ENCODE data around the gene FAM163B.

The FAM163B gene

DNA sequence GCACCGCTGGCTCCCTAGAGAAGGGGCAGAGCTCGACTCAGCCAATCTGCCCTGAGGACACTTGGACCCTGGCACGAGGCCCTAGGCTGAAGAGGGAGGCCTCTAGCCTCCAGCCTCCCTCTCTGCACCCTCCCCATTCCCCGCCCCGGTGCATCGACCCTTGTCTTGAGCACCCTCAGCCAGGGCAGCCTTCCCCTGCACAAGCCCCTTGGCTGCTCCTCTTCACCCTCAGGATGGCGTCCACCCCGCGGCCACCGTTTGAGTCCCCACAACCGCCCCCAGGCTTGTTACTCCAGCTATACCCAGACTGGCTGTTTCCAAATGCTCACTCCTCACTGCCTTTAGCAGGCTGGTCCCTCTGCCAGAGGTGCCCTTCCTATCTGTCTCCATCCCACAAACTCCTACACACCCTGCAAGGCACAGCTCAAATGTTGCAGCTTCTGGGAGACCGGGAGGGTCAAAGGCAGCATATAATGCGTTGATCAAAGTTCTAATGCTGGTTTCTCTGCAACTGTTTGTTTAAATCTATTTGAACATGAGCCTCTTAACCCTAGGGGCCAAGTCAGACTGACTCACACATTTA, 6.5 kb upstream of the FAM163B start:
- DNase-seq = no peak

DNA sequence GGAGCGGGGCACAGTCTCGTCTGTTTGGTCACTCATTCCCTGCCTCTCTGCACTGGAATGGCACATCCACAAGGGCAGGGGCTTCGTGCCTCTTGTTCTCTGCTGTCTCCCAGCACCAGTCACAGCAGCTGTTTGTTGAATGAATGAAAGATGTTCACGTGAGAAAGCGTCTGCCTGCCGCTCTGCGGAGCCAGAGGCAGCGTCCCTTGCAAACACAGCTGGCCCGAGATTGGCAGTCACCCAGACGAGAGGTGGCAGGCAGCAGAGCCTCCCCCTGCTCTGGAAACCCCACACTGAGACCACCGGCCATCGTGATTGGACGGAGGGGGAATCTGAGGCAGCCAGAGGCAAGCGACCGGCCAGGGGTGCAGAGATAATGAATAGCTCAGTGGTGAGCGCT, 6.0 kb upstream of the FAM163B start:
- no peak for DNase-seq

DNA sequence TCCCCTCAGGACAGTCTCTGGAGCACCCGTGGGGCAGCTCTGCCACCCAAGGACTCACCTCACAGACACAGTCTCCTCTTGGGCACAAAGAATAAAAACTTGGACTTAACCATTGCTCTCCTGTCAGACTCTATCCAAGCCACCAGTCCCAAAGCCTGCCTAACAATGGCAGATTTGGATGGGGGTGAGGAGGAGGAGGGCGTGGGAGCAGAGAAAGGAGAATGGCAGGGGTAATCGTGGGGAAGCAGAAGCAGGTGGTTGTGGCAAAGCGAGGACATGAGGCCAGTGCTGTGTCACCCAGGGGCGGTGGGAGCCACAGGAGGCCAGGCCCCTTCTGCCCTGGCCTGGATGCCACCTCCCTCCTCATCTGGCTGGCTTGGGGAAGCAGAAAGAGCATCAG, 5.5 kb upstream of the FAM163B start:
- no peak for DNase-seq

DNA sequence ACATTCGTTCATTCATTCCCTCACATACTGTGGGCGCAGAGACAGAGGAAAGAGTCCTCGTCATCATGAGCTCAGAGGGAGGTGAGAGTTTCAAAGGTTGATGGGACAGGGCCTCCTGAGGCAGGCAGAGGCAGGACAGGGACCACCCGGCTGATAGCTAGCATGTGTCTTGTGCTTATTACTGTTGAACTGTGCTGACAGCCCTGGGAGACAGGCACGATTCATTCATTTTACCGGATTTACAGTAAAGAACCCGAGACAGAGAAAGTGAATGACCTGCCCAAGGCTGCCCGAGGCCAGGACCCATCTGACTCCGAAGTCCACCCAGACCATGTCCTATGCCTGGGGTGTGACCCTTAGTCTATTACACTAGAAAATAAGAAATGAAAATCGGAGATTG, 4.9 kb upstream of the FAM163B start:
- DNase-seq = no peak

DNA sequence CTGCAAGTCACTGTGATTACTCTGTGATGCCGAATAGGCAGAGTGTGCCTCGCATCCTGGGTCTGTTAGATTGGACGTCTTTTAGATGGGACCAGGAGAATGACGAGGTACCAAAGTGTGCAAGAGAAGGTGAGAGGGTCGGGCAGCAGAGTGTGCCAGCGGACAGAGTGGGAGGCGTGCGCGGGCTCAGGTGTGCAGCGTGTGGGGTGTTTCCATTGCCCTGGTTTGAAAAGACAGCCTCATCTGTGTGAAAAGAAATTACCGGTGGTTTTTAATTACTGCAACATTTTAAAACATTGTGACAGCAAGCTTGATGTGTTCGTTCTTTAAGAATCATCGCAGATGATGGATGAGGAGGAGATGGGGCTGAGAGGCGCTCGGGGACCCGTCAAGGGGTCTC, 4.2 kb upstream of the FAM163B start:
- no peak for DNase-seq

DNA sequence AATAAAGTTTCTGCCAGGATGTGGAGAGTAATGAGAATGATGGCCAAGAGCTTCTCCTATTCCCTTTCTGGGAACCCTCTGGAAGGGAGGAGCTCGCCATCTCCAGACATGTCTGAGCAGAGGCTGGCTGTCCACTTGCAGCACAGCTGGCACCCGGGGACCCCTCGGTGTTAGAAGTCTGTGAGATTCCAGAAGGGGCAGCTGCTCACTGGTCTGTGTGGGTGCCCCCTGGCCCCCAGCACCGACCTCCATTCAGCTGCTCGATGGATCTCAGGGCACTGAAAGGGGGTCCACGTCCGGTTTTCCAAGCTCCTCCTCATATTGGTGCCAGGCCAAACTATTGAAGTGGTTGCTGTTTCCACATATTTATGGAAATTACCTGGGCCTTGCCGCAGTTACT, 3.6 kb upstream of the FAM163B start:
- no peak for DNase-seq

DNA sequence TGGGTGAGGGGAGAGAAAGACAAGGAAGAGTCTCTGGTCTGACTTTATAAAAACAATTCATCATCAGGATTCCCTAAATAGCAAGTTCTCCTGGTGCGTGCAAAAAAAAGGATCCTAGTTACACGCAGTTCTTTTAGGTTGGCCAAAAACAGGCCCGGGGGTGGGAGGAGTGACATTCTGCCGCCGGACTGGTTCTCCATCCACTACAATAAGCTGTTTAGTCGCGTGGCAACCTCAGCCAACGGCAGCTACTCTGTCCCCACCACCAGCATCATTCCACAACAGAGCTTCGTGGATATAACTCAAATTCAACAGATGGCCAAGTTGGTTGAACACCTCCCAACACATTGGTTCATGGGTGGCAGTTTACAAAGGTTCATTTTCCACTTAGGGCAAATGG, 2.9 kb upstream of the FAM163B start:
- no peak for DNase-seq

DNA sequence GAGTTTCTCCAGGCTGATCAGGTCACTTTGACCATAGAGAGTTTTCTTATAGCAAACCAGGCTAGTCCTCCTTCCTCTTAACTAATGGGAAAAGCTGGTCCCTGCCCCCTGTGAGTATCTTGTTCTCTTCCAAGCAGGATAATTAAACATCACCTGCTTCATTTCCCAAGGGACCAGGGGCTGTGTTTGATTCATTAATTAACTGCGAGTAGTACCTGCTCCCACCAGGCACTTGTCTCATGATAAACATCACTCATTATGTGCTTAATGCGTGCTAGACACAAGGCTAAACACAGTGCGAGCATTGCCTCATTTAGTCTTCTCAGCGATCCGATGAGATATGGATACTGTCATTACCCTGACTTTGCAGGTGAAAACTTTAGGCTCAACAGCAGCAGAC, 1.7 kb upstream of the FAM163B start:
- DNase-seq = no peak

DNA sequence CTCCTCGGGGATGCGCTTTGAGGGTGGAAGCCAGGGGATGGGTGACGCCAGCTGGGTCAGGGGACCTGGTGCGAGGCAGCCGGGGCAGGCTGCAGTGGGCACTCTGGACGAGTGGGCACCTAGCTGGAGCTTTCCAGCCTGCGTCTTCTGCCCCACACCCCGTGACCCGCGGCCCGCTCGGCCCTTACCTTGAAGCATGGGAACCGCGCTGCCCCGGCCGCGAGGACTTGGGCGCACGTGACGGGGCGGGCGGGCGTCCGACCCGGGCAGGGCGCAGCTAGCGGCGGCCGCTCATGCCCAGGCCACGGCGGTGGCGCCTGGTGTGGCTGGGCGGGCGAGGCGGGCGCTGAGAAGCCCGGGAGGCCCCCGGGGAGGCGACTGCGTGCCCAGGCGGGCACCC, 300 bp downstream of the FAM163B start:
- DNase-seq = no peak

DNA sequence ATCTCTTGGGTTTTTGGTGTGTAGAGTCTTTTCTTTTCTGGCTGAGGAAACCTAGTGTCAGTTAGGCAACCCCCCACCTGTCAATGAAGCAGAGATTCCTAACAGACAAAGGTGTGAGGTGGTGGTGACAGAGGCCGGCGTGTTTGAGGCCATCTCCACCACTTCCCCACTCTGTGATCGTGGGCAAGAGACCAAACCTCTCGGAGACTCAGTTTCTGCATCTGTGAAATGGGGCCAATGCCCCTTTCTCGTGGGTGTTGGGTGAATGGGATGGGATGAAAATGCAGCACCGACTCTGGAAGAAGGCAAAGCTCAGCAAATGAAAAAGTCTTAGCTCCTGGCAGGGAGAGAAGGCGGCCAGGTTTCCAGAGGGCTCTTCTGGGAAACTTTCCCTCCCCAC, 807 bp downstream of the FAM163B start:
- no peak for DNase-seq

DNA sequence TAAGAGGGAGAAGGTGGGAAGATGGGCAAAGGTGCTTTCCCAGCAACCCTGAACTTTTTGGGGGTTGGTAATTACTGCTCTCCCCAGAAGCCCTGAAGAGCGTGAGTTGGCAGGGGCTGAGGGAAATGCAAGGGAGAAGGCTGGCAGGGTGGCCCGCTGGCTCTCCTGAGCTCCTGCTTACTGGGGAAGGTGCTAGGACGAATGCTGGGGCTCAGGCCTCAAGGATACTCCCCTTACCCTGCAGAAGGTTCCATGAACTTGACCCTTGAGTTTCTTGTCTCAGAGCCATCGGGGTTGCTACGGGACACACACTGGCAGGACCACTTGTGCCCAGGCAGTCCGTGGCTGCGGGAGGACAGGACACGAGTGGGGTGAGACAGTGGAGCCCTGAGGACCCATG, 1.2 kb downstream of the FAM163B start:
- DNase-seq = no peak

DNA sequence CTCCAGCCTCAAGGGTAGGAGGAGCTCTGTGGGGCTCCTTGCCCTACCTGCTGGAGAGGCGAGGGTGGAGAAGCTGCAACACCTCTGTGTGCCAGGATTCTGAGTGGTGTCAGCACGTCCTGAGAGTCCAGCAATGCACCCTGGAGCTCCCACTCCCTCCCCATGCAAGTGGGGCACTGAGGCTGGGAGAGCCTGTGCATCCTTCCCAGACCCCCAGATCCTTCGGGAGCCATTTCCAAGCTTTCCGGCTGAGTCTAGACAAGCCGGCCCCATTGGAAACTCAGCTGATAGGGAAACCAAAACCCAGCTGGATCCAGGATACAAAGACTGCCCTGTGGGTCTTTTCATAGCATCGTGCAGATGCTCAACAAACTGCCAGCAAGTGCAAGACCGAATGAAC, 1.8 kb downstream of the FAM163B start:
- DNase-seq = no peak

DNA sequence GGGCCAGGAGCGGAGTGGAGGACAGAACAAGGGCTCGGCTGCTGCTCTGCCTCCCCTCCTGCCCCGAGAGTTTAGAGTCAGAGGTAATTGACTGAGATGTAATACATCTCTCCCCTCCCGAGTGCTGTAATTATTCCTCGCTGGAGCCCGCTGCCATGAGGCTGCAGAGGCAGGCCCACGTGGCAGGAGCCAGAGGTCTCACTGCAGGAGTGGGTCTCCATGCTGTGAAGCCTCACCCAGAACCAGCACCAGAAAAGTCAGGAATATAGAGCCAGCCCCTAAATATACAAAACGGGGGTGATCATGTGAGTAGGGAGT, 2.5 kb downstream of the FAM163B start:
- DNase-seq = no peak

DNA sequence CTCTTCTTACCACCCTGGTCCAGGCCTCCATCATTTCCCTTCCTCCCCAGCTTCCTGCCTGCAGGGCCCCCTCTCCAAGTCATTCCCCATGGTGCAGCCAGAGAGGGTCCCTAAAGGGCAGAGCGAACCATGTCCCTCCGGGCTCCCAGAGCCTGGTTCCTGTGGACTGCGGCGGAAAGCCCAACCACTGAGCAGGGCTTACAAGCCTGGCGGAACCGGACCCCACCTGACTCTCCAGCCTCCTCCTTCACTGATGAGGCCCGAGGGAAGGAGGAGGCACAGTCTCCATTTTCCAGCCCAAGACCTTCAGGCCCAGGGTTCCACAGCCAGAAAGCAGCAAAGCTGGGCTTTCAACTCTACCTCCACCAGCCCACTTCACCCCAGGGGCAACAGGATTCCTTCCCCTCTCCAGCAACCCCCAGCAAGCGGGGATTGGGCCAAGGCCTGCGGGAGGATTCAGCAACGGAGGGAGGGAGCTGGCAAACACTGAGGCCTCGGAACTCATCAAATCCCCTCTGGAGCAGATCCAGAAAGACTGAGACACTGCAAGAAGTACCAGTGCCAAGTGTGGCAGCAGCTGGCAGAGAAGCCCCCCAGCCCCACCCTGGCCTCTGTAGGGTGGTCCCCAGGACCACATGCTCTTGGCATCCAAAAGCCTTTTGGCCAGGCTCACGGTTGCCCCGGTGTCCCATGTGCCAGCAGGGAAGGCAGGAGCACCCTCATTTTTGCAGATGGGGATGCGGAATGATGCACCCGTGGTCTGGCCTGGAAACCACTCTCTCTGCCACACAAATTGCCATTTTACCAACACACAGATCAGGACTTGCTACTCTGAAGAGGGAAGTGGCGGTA, 3.1 kb downstream of the FAM163B start:
- no peak for DNase-seq

DNA sequence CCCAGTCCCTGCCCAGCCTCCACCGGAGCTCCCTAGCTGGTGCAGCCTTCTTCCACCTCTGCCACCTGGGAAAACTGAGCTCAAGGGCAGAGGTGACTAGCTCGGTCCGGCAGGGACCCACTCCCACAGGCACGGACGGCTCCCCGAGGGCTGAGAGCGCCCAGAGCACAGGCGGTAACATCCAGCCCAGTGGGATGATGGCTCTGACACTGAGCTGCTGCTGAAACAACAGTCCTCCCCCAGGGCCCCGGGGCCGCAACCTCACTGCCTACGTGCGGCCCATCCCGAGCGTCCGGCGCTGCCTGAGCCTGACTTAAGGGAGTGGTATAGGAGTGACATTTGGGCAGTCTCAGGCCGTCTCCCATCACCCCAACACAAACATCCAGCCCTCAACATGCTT, 3.7 kb downstream of the FAM163B start:
- no peak for DNase-seq

DNA sequence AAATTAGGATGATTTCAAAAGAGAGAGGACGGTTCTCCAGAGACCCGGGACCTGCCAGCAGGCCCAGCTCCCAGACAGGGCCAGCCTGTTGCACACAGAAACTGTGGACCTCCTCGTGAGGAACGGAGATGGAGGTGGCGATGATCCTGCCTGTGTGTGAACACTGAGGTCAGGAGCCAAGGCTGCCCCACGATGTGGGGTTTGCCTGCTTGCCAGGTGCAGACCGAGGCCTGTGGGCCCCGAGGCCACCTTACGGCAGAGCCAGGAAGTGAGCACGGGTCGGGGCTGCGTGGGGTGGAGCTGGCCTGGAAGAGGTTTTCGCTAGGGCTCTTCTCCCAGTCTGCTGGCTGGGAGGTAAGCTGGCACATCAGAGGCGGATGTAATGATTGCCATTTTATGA, 4.3 kb downstream of the FAM163B start:
- DNase-seq = no peak

DNA sequence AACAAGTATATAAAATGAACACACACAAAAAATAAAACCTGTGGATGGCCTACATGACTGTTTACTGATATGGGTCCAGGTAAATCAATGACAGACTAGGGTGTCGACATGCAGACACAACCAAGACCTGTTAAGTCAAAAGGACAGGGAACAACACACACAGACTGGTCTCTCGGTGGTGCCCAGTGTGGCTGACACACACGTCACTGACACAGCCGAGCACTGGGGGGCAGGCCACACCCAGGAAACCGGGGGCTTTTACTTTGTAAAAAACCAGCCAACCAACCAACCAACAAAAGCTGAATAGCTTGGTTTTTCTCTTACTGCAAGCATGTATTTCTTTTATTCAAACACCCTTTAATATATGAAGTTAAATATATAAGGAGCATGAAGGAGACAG, 5.0 kb downstream of the FAM163B start:
- DNase-seq = peak; percentile 30

DNA sequence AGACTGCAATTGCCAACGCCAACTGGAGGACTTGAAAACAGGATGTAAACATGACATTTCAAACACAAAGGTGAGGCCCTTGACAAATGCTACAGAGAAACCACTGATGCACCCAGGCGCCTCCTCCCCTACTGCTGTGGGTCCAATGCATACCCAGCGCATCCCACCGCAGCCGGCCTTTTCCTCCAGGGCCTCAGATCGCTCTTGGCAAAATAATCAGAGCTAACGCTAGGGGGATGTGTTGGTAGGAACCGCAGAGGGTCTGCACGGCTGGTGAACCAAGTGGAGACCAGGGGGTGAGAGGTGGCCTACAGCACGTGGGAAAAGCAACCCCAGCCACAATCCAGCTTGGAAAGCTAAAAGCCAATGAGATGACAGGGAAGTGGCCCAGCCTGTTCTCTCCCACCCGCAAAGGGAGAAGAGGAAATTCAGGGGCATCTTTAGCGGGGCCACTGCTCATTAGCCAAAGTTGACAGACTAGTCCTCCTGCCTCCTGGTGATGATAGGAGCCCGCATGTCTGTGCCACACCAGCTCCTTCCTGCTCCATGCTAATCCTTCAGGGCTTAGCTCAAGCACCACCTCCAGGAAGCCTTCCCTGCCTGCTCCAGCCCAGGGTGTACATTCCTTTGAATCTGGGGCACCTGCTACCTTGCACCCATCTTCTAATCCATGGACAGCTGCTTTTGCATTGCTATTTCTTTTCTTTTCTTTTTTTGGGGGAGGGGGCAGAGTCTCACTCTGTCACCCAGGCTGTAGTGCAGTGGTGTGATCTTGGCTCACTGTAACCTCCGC, 5.9 kb downstream of the FAM163B start:
- no peak for DNase-seq

DNA sequence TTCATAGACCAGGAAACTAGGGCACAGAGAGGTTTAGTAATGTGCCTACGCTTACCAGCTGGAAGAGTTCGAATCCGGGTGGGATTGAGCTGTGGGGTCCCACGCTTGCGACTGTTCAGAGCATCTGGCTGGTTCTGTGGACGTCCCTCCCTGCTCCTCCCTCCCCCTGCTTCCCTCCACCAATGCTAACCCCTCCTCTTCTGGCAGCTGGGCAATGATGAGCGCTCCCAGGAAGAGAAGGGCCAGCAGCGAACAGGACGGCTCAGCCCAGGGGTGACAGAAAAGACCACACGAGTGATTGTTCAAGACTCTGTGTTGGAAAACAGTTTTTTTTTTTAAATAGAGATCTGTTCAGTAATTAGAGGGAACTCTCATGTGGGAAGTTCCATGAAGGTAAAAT, 6.9 kb downstream of the FAM163B start:
- DNase-seq = no peak

DNA sequence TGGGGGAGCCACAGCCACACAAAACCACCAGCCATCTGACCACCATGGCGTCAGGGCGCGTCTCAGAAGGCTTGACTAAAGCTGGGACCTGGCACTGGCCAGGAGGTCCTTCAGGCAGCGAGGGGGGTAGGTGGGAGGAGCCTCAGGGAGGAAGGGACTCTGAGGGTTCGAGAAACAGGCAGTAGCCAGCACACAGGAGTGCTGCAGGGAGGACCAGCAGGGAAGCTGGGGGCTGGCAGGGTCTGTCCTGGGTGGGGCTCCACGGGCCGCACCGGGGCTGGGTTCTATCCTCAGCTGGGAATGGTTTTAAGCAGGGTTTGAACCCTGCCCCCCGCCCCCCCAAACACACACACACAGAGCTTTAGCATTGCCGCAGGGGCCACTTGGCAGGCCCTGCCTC, 7.4 kb downstream of the FAM163B start:
- DNase-seq = no peak

DNA sequence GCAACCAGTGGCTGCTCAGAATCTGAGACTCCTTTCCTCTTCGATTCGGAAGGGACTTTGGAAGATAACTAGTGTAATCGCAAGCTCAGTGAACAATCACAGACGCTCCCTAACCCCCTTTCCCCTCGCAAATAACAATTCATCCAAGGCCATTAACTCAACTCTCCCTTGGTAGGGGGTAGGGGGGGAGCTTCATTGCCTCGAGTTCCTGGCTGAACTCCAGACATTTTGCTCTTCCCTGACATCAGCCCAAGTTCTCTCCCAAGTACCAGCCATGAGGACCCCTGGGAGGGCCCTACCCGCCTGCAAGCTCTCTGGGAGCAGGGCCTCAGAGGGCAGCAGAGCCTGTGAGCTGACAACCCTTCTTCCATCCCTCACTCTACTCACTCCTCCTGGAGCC, 8.4 kb downstream of the FAM163B start:
- DNase-seq = no peak

DNA sequence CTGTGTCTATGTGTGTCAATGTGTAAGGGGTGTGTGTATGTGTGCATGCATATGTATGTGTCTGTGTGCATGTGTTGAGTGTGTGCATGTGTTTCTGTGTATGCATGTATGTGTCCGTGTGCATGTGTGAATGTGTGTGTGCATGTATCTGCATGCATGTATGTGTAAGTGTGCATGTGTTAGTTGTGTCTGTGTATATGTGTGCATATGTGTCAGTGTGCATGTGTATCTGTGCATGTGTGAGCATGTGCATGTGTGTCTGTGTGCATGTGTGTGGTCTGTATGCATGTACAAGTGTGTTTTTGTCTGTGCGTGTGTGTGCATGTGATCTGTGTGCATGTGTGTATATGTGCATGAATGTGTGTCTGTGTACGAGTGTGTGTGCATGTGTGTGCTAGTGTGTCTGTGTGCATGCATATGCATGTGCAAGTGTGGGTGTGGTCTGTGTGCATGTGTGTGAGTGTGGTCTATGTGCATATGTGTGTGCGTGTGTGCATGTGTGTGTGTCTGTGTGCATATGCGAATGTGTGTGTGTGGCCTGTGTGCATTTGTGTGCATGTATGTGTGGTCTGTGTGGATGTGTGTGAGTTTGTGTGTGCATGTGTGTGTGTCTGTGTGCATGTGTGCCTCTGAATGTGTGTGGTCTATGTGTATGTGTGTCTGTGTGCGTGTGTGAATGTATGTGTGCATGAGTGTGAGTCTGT, 9.6 kb downstream of the FAM163B start:
- DNase-seq = no peak

DNA sequence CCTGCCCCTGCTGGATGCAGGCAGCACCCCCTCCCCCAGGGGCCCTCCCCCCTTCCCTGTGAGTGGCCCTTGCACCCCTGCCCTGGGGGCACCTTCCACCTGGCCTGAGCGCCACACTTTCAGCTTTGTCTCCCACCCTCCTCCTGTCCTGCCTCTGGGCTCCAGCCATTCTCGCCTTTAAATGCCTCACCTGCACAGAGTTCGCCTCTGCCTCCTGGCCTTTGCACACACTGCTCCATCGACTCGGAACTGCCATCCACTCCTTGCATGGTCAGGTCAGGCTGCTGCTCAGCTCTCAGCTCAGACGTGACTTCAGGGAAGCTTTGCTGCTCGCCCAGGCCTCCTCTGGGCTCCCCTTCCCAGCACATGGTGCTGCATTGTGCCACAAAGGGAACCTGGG, 10.2 kb downstream of the FAM163B start:
- DNase-seq = no peak

All from CD4-positive, alpha-beta T cell treated with Interleukin-12 subunit alpha and Interleukin-12 subunit beta, for 1 hour (primary cell).